GM18519 (cell line): ENCODE data around the gene ZC3H12A.

Experiments used
- ATAC-seq: cut with Tn5 transposase; IDR thresholded peaks from one replicate; pipeline ENCODE4 v1.9.1; 2021; ENCODE audit warnings: mild to moderate bottlenecking, moderate library complexity; ENCODE audit not compliant: unreplicated experiment, low FRiP score

Gene ZC3H12A

GRCh38 chr1:37474046-37474696 lies at the start of gene ZC3H12A:
Gene ZC3H12A (plus strand): TSS chr1:37474580. CDS start chr1:37475497, 917 bp downstream.
- peak; percentile 50 for ATAC-seq

DNA sequence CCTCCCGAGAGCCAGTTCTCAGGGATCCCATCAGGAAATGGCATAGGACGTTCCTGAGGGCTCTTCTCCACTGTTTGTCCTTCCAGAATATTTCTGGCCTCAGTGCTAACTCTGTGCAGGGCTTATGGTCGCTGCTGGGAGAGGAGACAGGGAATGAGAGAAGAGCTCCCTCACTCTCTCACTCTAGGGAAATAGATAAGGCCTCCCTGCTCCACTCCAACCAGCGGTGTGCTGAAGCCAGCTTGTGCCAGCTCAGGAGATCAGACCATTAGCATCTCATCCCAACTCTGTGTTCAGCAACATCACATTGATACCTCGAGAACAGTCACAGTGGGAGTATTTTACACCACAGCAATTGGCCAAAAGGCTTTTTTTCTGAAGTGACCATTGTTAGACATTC lies 49.2 kb upstream of the ZC3H12A start:
- no peak for ATAC-seq

GRCh38 chr1:37429029-37429428 lies 45.4 kb upstream of the ZC3H12A start:
- no peak for ATAC-seq

DNA sequence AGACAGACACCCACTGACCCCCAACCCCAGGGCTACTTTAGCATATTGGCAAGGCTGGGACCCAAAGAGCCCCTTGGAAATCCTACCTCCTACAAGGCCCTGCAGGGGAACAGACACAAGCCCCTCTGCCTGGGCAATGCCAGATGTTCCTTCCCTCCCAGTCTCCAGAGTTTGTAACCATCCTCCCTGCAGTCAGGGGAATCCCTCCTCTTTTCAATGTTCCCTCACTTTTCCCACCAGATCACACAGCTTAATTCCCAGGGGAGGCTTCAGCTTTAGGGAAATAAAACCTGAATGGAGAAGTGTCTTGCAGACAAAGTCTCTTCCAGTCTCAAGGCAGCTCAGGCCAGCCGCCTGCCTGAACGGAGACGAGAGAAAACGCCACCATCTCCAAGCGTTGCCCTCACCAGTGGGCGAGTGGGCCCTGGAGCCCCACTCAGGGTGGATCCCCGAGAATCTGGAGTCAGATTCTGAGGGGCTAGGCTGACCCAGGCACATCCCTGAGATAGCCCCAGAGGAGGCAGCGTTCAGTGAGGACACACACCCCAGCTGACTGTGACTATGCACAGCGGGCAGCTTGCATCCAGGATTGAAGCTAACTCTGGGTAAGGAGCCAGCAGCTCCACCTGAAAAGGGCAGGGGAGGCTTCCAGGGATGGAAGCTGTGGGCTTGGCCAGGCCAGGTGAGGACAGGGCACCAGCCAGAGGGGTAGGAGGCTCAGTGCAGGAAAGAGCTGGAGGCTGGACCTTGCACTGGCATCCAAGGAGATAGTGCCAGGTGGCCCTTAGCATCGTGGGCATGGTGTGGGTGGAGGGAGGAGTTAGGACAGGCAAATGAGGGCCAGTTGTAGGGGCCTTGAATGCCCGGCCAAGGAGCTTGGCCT lies 44.0 kb upstream of the ZC3H12A start:
- no peak for ATAC-seq

DNA sequence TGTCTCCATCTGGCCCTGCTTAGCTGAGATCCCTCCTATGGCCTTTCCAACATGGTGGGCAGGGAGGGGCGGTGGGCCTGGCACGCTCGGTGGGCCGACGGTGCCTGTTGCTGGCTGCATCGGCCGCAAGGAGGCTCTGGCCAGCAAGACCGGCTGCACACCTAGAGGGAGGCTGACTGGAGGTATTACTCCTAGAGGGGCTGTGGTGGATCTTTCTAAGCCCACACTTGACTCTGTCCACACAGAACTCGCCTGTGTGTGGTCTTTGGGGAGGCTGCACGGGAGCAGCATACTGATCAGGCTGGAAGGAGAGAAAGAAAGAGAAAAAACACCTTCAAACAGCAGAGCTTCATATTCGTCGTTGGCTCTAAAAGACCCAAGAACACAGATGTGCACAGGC lies 41.7 kb upstream of the ZC3H12A start:
- ATAC-seq: no peak

DNA sequence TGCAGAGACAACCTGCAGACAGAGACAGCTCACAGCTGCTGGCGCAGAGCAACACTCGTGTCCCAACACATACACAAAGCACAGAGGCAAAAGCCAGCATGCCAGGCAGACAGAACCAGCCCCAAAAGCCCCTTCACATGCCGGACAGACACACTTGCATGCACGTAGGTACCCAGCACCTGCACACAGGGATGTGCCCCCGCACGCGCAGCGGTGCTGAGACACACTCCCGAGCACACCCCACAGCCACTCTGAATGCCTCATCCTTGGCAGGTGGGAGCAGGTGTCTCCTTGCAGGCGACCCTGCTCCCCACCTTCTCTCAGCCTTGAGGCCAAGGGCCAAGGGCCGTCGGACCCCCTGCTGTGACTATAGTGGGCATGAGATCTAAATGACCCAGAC lies 41.2 kb upstream of the ZC3H12A start:
- ATAC-seq: no peak

DNA sequence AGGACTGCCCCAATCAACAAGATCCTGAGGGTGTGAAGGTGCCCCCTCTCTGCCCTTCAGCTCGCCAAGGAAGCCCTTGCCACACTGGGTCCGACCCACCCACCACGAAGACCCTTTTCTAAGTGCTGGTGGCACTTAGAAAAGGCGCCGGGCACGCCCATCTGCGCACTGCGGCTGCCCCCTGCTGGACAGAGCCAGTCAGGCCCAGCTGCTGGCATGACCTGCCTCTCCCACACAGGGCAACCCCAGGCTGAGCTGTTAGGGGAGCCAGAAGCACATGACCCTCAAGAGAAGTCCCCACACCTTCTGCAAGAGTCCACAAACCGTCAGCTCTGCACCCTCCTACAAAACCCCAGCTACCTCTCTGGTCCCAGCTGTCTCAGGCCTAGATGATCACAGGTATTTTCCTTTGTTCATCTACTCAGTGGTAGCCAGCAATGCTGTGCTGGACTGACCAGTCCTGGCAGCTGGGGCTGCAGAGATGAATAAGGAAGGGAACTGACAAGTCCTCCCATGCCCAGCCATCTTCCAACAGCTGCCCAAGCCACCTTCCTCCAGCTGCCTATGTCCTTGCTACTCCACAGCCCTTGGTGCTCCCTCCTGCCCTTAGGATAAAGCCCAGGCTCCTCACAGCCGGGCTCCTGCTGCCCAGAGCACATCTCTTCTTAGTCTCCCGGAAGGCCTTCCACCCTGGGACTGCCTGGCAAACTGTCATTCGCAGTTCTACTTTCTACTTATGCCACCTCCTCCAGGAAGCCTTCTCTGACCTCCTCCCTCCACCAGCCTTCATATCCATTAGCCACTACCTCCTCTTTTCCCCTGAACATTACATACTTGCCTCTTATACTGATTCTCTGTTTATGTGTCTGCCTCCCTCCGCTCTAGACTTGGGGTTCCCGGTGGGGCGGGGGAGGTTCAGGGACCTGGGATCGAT lies 39.8 kb upstream of the ZC3H12A start:
- no peak for ATAC-seq

DNA sequence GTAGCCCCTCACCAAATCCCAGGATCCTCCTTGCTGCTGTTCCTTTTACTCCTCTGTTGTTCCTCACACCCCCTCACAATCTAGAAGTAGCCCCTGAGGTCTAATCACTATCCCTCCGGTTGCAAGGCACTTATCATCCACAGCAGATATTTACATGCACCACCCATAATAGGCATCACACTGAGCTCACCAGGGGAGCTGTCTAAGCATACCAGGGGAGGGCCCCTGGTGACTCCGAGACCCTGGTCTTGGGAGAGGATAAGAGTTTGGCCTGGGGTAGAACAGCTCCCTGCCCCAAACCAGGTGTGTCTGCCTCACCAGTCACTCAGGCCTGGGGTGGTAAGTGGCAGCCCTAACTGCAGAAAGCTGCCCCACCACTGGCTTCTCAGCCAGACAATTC lies 37.3 kb upstream of the ZC3H12A start:
- ATAC-seq: no peak

GRCh38 chr1:37438037-37438868 lies 36.1 kb upstream of the ZC3H12A start:
- ATAC-seq: no peak

GRCh38 chr1:37438869-37439343 lies 35.5 kb upstream of the ZC3H12A start:
- ATAC-seq: no peak

DNA sequence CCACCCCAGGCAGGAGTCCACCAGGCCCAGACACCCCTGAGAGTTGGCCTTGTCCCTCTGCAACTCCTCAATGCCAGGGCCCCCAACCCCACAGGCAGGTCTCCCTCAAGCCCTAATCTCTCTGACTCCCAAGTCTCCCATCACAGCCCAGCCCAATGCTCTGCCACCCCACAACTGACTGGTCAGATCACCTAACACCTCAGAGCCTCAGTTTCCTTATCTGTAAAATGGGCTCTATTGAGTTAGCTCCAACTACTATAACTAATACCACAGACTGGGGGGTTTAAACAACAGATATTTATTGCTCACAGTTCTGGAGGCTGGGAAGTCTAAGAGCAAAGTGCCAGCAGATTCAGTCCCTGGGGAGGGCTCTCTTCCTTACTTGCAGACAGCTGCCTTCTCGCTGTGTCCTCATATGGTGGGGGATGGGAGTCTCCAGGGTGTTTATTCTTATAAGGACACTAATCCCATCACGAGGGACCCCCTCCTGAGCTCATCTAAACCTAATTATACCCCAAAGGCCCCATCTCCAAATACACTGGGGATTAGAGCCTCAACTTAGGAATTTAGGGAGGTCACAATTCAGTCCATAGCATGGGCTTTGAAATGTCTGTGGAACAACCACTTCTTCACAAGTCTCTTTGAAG lies 34.9 kb upstream of the ZC3H12A start:
- no peak for ATAC-seq

- ATAC-seq: no peak
Observed at GRCh38 chr1:37441490-37441889, 32.9 kb upstream of the ZC3H12A start.

DNA sequence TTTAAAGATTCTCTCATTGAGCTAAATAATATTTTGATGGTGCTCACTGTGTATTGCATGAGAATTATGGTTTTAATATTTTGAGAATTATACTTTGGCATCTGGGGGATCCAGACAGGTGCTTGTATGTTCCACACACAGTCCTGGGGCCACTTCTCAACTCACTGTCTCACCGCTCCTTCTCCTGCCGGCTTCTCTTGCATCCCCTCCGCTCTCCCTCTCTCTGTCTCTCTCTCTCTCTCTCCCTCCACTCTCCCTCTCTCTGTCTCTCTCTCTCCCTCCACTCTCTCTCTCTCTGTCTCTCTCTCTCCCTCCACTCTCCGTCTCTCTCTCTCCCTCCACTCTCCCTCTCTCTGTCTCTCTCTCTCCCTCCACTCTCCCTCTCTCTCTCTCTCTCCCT lies 32.2 kb upstream of the ZC3H12A start:
- no peak for ATAC-seq

DNA sequence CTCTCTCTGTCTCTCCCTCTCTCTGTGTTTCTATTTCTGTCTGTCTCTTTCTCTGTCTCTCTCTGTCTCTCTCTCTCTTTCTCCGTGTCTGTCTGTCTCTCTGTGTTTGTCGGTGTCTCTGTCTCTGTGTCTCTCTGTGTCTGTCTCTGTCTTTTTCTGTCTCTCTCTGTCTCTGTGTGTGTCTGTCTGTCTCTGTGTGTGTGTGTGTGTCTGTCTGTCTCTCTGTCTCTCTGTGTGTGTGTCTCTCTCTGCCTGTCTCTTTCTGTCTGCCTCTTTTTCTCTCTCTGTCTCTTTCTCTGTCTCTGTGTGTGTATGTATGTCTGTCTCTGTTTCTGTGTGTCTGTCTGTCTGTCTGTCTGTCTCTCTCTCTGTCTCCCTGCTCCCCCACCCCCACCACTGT lies 31.7 kb upstream of the ZC3H12A start:
- ATAC-seq: no peak

DNA sequence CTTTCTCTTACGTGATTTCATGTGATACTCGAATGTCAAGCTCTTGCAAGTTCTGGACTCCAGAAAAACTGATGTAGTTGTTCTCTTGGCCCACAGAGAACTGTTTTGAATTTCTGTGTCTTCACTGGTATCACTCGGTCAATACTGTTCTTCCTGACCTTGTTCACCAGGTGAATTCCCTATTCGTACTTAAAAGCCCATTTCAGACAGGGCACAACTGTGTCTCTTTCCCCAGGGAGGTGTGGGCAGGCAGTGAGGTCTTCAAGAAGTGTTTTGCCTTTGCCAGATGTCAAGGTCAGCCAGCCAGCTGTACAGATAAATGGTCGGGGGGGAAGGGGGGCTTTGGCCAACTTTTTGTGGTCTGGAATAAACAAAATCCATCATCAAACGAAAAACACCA lies 27.5 kb upstream of the ZC3H12A start:
- ATAC-seq: no peak

- no peak for ATAC-seq
Observed at GRCh38 chr1:37448185-37448584, 26.2 kb upstream of the ZC3H12A start.

DNA sequence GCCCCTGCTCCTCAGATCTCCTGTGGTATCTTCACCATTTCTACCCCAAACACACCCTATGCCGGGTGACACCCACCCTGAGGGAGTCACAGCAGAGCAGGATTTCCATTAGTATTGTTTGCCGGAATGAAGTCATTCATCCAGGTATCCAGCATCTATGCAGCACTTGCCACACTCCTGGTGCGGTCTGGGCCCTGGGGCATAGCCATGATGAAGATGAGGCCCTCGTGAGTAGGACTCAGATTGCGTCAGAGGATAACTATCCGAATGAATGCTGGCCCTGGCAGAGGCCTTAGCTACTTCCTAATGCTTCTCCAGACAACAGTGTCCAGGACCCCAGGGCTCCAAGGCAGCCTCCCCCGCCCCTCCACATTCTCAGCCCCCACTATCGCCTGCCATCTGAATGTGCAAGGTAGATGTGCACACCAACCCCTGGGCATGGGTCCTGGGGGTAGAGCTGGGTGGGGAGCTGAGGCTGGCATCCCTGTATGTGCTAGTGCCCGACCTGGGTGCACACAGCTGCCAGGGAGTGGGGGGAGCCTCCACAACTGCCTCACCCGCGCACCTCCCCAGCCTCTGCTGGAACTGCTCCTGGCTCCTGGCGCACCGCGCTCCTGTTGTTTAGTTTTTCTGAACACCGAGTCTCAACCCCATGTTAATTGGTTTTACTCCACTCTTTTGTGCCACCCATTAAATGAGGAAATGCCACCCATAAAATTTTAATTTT lies 25.5 kb upstream of the ZC3H12A start:
- ATAC-seq: no peak

DNA sequence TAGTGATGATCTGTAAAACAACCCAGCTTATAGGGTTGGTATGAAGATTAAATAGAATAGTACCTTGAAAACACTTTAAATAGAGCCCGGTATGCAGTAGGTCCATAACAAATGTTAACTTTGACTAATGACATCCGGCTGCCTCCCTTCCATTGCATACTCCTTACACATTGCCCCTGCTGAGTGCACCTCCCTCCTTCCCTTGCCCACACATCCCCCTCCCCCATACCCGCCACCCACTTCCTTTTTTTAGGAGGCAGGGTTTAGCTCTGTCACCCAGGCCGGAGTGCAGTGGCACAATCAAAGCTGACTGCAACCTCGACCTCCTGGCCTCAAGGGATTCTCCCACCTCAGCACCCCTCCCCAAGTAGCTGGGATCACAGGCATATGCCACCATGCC lies 24.4 kb upstream of the ZC3H12A start:
- no peak for ATAC-seq

DNA sequence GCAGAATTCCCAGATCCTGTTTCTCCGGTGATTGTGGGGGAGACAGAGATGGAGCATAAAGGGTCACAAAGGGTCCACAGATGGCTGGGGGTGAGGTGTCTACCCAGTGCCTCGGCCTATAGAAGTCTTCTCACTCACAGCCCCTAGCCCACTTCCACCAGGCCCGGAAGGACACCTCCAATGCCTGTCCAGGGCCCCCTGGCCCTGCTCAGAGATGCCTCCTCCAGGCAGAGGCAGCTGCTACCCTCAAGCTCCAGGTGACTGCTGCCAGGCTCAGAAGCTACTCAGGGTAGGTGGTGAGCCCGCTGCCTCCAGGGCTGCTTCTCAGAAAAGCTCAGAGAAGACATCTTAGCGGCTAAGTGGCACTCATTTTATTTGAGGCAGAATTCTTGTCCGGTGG lies 22.0 kb upstream of the ZC3H12A start:
- no peak for ATAC-seq
